Panc1 (cell line): ENCODE data around the gene ZDHHC14.

ENCODE experiments used
- POLR2AphosphoS5 ChIP-seq: IDR thresholded peaks from 2 replicates; pipeline ENCODE4 v1.6.1; 2012; ENCODE audit warnings: mild to moderate bottlenecking, low read depth, low read length, moderate library complexity
- SIN3A ChIP-seq: IDR thresholded peaks from 2 replicates; pipeline ENCODE4 v1.6.1; 2012; ENCODE audit warnings: low read depth, mild to moderate bottlenecking, low read length, moderate library complexity, borderline replicate concordance; ENCODE audit not compliant: insufficient read depth
- TF ChIP-seq, protein P1 (sequence below): fragments of 450-650 bp; IDR thresholded peaks from 2 replicates; pipeline ENCODE4 v1.5.1; 2017; ENCODE audit warnings: mild to moderate bottlenecking

DNA sequence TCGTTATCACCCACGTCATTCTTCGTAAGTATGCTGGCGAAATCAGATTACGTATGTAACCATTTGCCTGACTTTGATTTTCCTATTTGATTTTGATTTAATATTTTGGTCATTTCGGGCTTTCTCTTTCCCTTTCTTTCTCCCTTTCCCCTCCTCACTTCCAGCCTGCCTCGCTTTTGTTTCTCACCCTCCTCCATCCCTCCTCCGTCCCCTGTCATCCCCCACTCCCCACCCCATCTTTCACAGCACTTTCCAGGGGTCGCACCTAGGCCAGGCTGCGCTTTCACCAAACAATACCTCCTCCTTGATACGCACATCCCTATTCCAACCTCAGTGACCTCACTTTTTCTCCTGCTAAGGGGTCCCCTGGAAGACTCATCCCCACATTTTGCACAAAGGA is 247.5 kb downstream of the ZDHHC14 start:
- TF ChIP-seq, protein P1, sequence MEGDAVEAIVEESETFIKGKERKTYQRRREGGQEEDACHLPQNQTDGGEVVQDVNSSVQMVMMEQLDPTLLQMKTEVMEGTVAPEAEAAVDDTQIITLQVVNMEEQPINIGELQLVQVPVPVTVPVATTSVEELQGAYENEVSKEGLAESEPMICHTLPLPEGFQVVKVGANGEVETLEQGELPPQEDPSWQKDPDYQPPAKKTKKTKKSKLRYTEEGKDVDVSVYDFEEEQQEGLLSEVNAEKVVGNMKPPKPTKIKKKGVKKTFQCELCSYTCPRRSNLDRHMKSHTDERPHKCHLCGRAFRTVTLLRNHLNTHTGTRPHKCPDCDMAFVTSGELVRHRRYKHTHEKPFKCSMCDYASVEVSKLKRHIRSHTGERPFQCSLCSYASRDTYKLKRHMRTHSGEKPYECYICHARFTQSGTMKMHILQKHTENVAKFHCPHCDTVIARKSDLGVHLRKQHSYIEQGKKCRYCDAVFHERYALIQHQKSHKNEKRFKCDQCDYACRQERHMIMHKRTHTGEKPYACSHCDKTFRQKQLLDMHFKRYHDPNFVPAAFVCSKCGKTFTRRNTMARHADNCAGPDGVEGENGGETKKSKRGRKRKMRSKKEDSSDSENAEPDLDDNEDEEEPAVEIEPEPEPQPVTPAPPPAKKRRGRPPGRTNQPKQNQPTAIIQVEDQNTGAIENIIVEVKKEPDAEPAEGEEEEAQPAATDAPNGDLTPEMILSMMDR: no peak
- no peak for TF ChIP-seq POLR2AphosphoS5
- no peak for TF ChIP-seq SIN3A
